T follicular helper cell (primary cell): Measurements from ENCODE around the gene SLC9A6.
"Not testable (repeated sequence)": the region's sequence is repeated elsewhere in the genome, so short reads cannot be mapped to it uniquely, and the experiment has no call there.

ENCODE experiments used
- DNase-seq: peaks from one replicate; pipeline ENCODE4 v3.0.0-alpha.2; 2020; ENCODE audit warnings: low read depth

Gene SLC9A6

DNA sequence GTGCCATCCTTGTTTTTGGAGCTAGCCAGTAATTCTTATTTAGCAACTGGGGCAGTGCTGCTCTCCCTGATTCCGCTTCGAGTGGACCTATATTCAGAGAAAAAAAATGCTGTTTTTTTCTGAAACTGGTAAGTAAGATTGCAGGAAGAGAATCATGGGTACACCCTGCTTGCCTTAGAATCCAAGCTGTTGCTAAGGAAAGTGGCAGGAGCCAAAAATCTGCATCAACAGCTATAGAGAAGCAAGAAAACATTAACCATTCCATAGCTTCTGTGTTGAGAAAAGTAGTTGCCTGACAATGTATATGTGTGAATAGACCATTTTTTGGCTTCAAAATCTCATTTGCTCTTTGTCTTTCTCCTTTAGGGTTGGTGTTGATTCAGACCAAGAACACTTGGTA is 44.5 kb downstream of the SLC9A6 start:
- no peak for DNase-seq

GRCh38 chrX:136030303-136031191 is 45.3 kb downstream of the SLC9A6 start:
- no peak for DNase-seq

- no peak for DNase-seq
Observed at GRCh38 chrX:136031626-136032025, 46.4 kb downstream of the SLC9A6 start.

- DNase-seq, result no peak
Observed at GRCh38 chrX:136032370-136032769, 47.1 kb downstream of the SLC9A6 start.

GRCh38 chrX:136034668-136035067 is 49.4 kb downstream of the SLC9A6 start:
- no peak for DNase-seq

- no peak for DNase-seq
Observed at GRCh38 chrX:136035663-136036062, 50.4 kb downstream of the SLC9A6 start.

DNA sequence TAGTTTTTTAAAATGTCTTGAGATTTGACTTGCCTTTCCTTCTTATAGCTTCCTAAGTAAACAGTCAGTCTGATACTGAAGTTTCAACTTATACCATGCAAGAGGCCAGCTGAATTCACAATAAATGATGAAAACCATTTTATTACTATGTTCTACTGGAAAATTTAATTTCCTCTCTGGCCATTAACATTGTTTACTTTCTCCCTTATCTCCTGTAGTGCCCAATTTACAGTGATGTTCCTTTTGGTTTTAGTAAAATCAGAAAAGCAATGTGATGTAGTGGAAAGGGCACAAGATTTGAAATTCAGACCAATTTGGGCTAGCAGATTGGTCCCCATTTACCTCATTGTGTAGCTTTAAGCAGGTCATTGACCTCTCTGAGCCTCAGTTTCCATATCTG is 54.2 kb downstream of the SLC9A6 start:
- DNase-seq, result no peak

DNA sequence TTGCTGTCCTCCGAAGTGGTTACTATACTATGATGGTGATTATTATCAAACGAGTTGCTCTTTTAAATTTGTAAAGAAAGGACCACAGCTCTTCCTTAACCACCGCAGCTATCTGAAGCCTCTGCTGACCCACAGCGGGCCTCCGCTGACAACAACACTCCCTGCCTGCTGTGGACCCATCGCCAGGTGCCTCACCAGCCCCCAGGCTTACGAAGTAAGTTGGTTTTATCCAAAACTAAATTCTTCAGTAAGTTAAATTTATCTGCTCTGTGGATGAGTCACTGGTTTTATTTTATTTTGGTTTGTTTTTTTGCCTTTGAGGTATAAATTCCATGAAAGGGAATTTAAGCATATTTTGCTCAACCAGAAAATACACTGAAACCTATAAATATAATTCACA is 54.7 kb downstream of the SLC9A6 start:
- no peak for DNase-seq

DNA sequence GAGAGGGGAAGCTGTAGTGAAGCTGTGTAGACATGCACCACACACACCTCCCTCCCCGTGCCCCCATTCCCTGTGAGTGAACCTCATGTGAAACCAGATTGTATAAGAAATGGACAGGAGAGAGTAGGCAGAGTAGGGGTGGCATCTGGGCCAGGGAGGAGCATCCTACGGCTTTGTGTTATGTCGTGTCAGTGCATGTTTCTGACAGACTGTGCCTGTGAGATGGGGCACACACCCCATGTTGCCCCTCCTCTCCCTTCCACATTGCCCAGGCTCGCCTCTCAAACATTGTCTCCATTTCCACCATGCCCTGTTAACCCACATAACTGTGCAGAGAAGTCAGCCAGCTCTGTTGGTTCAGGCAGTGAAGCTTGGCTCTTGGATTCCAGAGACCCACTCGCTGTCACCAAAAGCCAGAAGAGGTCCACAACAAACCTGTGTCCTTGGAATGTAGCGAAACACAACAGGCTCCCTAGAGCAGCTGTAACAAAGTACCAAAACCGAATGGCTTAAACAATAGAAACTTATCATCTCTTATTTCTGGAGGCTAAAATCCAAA is 56.1 kb downstream of the SLC9A6 start:
- DNase-seq, result no peak

DNA sequence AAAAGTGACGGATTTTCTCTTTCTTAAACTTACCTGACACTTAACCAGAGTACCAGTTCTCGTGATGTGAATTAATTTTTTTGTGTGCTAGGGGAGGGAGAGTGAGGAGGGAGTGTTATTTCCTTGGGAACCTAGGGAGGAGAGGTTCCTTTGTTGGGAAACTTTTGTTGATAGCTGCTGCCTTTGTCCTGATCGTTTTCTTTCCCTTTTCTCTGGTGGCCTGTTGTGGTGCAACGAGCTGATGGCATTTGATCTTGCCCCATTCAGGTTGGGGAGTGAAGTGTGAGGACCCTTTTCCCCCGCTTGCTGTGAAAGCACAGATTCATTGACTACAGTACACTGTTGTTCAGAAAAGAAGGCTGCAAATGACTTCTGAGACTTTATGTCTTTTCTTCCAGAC is 59.8 kb downstream of the SLC9A6 start:
- no peak for DNase-seq

- DNase-seq, result no peak
Observed at GRCh38 chrX:136046295-136047015, 61.2 kb downstream of the SLC9A6 start.

GRCh38 chrX:136047016-136047642 is 61.9 kb downstream of the SLC9A6 start:
- no peak for DNase-seq

DNA sequence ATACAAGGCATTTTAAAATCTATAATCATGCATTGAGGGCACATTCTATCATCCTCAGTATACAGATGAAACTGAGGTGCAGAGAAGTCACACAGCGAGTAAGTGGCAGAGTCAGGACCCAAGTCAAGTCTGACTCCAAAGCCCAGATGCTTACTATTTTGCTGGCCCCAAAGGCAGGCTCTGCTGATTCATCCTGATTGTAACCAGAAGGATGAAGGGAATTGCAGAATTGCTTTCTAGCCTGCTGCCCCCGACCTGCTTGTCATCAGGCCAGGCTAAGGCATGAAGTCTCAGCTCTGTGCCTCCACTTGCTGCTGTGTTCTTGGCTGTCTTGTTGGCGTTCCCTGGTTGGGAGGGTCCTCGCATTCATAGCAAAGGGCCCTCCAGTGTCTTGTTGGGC is 62.7 kb downstream of the SLC9A6 start:
- no peak for DNase-seq

GRCh38 chrX:136048446-136048845 is 63.2 kb downstream of the SLC9A6 start:
- no peak for DNase-seq

- DNase-seq, result no peak
Observed at GRCh38 chrX:136049608-136050007, 64.4 kb downstream of the SLC9A6 start.

DNA sequence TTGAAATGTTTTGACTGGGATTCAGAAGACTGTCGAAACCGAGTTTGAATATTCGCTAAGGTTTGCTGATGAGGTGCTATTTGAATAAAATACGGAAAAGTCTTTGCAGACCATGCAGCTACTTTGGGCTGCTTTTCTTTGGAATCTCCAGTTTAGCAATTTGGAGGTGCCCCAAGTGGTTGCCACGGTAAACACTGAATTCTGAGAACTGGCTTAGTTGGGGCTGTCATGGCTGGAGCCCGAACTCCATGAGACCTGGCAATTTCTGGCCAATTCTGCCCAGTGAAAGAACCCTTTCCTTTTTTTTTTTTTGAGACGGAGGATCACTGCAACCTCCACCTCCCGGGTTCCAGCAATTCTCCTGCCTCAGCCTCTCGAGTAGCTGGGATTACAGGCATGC is 65.6 kb downstream of the SLC9A6 start:
- not testable (repeated sequence) for DNase-seq

DNA sequence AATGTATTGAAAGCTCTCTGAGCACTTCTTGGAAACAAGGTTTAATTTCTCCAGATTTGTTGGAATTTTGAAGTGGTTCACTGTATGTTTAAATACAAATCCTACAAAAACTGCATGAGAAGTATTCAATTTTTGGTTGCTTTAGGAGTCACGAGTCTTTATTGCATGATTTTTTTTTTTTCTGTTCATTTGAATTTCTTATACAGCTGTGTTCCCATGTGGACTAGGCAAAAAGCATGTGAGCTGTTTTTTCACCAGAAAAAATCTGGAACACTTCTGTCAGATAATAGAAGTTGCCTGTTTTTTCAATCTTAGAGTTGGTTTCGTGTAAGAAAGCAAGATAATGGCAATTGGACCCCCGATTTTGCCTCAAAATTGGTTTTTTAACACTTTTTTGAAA is 66.4 kb downstream of the SLC9A6 start:
- no peak for DNase-seq

DNA sequence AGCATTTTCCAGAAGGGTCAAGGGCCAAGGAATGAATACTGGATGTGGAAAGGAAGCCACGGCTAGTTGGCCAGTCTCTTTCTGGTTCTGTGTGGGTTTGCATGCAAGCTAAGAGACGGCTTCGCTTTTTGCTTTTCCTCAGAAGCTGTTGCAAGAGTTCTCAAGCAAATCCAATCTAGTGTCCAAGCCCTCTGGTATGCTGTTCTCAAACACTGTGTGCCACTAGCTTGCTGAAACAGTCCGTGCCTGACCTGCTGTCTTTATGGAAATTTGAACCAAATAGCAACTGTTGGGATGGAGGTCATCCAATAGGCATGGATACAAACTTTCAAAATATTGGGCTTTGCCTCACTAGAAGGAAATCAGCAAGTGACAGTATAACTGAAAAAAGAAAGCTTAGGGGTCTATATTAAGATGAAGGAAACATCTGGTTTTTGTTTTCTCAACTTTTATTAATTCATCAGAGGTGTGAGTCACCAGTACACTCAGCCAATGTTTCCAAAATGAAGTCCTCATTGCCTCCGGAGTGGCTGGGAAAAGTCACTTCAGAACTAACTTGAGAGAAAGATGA is 70.5 kb downstream of the SLC9A6 start:
- no peak for DNase-seq

- no peak for DNase-seq
Observed at GRCh38 chrX:136057567-136057966, 72.3 kb downstream of the SLC9A6 start.

- no peak for DNase-seq
Observed at GRCh38 chrX:136059350-136059749, 74.1 kb downstream of the SLC9A6 start.

- no peak for DNase-seq
Observed at GRCh38 chrX:136061286-136061685, 76.1 kb downstream of the SLC9A6 start.

DNA sequence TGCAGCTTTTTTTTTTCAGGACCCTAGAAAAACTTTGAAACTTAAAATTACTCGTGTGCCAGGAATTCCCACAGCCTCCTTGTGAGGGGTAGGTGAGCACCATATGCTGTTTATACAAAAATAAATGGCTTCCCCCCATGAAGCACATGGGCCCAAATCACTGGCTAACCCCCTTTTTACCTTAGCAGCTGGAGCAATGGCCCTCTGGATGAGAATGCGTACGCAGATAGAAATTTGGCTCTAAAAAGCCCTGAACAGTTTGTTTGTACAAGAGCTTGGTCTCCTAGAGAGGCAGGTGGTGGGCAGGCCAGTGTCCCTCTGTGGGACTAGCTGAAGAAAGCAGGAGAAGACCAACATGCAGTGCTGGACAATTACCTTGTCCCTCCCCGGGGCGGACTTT is 76.5 kb downstream of the SLC9A6 start:
- no peak for DNase-seq
